Upper lobe of left lung (tissue), 6 donors: Measurements from ENCODE around the gene PISD. TPM values are rescaled to one million over a fixed set of nuclear protein-coding genes. Genes with fewer than 3 reads are reported as not detected.

Experiments
- ATAC-seq, 2 donors: fragments of 200-7000 bp; cut with Tn5 transposase; one replicate each; pipeline ENCODE4 v1.9.1; 2022; ENCODE audit warnings: mild to moderate bottlenecking in 2 of 2, moderate library complexity in 2 of 2; ENCODE audit not compliant: low FRiP score in 2 of 2
- DNase-seq, 2 donors: peaks; one replicate each; pipeline ENCODE4 v3.0.0-alpha.2; 2019 to 2020
- H3K27ac ChIP-seq, 4 donors: fragments of 200-600 bp; sonication (generic); one replicate each; pipeline ENCODE4 v1.5.1; 2016 to 2019
- H3K27me3 ChIP-seq, 4 donors: fragments of 200-600 bp; sonication (generic); one replicate each; pipeline ENCODE4 v1.5.1; 2017 to 2019
- H3K36me3 ChIP-seq, 4 donors: fragments of 200-600 bp; sonication (generic); one replicate each; pipeline ENCODE4 v1.5.1; 2016 to 2019
- H3K4me1 ChIP-seq, 4 donors: fragments of 200-600 bp; sonication (generic); one replicate each; pipeline ENCODE4 v1.5.1; 2018 to 2019
- H3K4me3 ChIP-seq, 4 donors: fragments of 200-600 bp; sonication (generic); one replicate each; pipeline ENCODE4 v1.5.1; 2017 to 2019; ENCODE audit warnings: mild to moderate bottlenecking in 2 of 4, moderate library complexity in 1 of 4
- H3K9me3 ChIP-seq, 4 donors: fragments of 200-600 bp; sonication (generic); one replicate each; pipeline ENCODE4 v1.5.1; 2018 to 2019
- EP300 ChIP-seq, 4 donors: sonication (generic); formaldehyde crosslinking; IDR thresholded peaks; one replicate each; pipeline ENCODE4 v1.5.1; 2017; ENCODE audit warnings: antibody characterized with exemption in 4 of 4, control low read depth in 2 of 4
- POLR2A ChIP-seq, 4 donors: fragments of 450-650 bp; IDR thresholded peaks; one replicate each; pipeline ENCODE4 v1.5.1; 2016 to 2017; ENCODE audit warnings: antibody characterized with exemption in 4 of 4, mild to moderate bottlenecking in 2 of 4
- POLR2AphosphoS5 ChIP-seq, 2 donors: sonication (generic); formaldehyde crosslinking; IDR thresholded peaks; one replicate each; pipeline ENCODE4 v1.5.1; 2017; ENCODE audit warnings: antibody characterized with exemption in 2 of 2
- WGBS, 2 donors: methylation state at CpG; one replicate each; pipeline ENCODE4 v1.1.5; 2017 to 2018; 5-methylcytosine and 5-hydroxymethylcytosine counted together
- total RNA-seq, 6 donors: library from RNA; depleted of rRNA in 4 of 6; stranded (reverse); fragments of >200 nt in 4 of 6; gene quantifications; one replicate each; pipeline versions ENCODE4 v1.1.0 to v1.2.1, GENCODE V29; 2016 to 2021
- TF ChIP-seq, protein P1 (sequence below), 6 experiments: fragments of 450-650 bp in 4 of 6; fragments of 200-600 bp in 2 of 6; sonication (generic) in 2 of 6; IDR thresholded peaks; one replicate each; pipeline ENCODE4 v1.5.1; 2016 to 2019; ENCODE audit warnings: antibody characterized with exemption in 6 of 6
- donor health status: DM: no; HTN: no; CAD: no; lungs with moderate emphysema.
- donor health status: DM: no; HTN: yes; CAD: no; lungs with severe emphysema.

Gene PISD
- total RNA-seq, 6 donors from 2014 or later = 18.4 to 81.8 (median 53.9) TPM

DNA sequence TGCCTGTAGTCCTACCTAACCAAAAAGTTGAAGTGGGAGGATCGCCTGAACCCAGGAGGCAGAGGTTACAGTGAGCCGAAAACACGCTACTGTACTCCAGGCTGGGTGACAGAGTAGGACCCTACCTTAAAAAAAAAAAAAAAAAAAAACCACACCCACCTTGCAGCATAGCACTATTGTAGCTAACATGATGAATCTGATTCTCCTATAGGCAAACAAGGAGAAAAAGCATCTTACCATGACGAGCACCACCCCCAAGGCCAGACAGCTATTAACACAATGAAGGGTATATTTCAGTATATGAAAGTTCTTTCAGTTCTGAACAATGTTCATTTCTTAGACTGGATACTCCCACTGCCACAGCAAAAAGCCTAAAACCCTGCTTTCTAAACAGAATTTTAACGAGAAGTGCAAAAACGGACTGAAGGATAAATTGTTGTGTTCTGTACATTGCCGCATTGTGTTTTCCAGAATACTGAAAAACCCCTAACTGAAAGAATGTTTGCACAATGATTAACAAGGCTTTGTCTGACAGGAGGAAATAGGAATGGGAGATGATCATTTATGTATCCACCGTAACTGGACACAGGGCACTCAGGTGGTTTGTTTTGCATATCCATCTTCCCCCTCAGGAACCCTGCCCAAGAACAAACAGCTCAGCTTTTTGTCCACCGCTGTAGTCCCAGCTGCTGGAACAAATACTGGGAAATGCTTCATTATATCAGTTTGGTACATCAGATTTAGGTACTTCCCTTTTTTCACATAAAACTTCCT lies 8.9 kb downstream of the PISD start:
- Histone ChIP-seq H3K27ac (no peak overlapping the region), H3K27me3 (no peaks in the 10 kb centered on the region), H3K36me3 (peaks cover 0 to 14% (median 5%) of the 10 kb centered on the region in 4 donors), H3K4me3 (no peak overlapping the region), H3K9me3 (no peaks in the 10 kb centered on the region), H3K4me1 (peaks cover 4 to 21% (median 8%) of the 10 kb centered on the region in 4 donors)
- TF ChIP-seq POLR2A (IDR thresholded peaks at IDR 0.05) (no peak), EP300 (IDR thresholded peaks at IDR 0.05) (no peak), POLR2AphosphoS5 (IDR thresholded peaks at IDR 0.05) (no peak)
- TF ChIP-seq, protein P1, sequence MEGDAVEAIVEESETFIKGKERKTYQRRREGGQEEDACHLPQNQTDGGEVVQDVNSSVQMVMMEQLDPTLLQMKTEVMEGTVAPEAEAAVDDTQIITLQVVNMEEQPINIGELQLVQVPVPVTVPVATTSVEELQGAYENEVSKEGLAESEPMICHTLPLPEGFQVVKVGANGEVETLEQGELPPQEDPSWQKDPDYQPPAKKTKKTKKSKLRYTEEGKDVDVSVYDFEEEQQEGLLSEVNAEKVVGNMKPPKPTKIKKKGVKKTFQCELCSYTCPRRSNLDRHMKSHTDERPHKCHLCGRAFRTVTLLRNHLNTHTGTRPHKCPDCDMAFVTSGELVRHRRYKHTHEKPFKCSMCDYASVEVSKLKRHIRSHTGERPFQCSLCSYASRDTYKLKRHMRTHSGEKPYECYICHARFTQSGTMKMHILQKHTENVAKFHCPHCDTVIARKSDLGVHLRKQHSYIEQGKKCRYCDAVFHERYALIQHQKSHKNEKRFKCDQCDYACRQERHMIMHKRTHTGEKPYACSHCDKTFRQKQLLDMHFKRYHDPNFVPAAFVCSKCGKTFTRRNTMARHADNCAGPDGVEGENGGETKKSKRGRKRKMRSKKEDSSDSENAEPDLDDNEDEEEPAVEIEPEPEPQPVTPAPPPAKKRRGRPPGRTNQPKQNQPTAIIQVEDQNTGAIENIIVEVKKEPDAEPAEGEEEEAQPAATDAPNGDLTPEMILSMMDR (IDR thresholded peaks at IDR 0.05) = no peak
- no peak for ATAC-seq
- no peak for DNase-seq
- WGBS, 2 donors = 75 to 78% methylated on average over 9 of the region's 9 CpGs

DNA sequence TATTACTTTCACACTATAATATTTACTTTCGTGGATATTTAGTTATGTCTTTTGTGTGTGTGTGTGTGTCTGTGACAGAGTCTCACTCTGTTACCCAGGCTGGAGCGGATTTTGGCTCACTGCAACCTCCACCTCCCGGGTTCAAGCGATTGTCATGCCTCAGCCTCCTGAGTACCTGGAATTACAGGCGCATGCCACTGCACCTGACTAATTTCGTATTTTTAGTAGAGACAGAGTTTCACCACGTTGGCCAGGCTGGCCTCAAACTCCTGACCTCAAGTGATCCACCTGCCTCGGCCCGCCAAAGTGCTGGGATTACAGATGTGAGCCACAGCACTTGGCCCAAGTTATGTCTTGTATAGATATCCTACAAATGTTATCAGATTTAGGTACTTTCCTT lies 9.9 kb downstream of the PISD start:
- Histone ChIP-seq H3K4me1 (peaks cover 4 to 21% (median 8%) of the 10 kb centered on the region in 4 donors), H3K27ac (no peak overlapping the region)
- 82 to 93% methylated on average over 9 of the region's 9 CpGs for WGBS, 2 donors

DNA sequence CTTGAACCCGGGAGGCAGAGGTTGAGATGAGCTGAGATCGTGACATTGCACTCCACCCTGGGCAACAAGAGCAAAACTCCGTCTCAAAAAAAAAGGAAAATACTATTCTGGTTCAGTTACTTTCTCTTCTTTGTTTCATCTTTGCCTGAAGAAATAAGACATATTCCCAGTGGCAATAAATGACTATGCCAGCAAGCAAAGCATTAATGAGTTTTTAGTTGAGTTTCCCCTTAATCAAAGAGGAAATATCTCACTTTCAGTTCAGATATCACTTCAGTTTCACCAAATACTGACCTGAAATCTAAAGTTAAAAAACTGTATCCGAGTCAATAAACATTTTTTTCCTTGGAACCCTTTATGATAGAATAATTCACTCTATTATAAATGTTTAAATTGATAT lies 10.4 kb downstream of the PISD start:
- Histone ChIP-seq H3K27me3 (no peaks in the 10 kb centered on the region), H3K4me3 (no peak overlapping the region), H3K27ac (no peak overlapping the region), H3K36me3 (peaks cover 0 to 28% (median 10%) of the 10 kb centered on the region in 4 donors), H3K9me3 (no peaks in the 10 kb centered on the region), H3K4me1 (peaks cover 4 to 21% (median 10%) of the 10 kb centered on the region in 4 donors)
- TF ChIP-seq, protein P1 (IDR thresholded peaks at IDR 0.05) = no peak
- ATAC-seq (no peak), DNase-seq (no peak)
- WGBS, 2 donors = 74 to 87% methylated on average over 4 of the region's 4 CpGs

More for the DNA sequence above, 9.9 kb downstream of the PISD start:
- ATAC-seq = no peak
- DNase-seq = no peak
- no peaks in the 10 kb centered on the region for H3K27me3 ChIP-seq
- no peak overlapping the region for H3K4me3 ChIP-seq
- H3K36me3 ChIP-seq = peaks cover 0 to 24% (median 9%) of the 10 kb centered on the region in 4 donors
- TF ChIP-seq POLR2AphosphoS5 (IDR thresholded peaks at IDR 0.05) (no peak), EP300 (IDR thresholded peaks at IDR 0.05) (no peak), POLR2A (IDR thresholded peaks at IDR 0.05) (no peak)
- TF ChIP-seq, protein P1 (IDR thresholded peaks at IDR 0.05) = no peak
- no peaks in the 10 kb centered on the region for H3K9me3 ChIP-seq

DNA sequence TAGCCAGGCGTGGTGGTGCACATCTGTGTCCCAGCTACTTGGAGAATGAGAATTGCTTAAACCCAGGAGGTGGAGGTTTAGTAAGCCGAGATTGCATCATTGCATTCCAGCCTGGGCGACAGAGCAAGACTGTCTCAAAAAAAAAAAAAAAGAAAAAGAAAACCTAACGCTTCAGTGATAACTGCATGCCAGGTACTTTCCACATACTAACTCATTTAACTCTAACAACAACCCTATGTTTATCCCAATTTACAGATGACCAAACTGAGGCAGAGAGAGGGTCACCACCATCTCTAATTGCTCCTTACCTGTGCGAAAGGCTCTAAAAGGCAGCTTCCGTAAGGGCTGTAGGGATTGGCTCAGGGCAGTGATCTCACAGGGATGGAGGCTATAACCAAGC lies 11.6 kb downstream of the PISD start:
- peak in 1 of 2 donors; percentile 71 for ATAC-seq

More for the DNA sequence above, 11.6 kb downstream of the PISD start:
- Histone ChIP-seq H3K36me3 (peaks cover 0 to 36% (median 10%) of the 10 kb centered on the region in 4 donors), H3K27me3 (no peaks in the 10 kb centered on the region), H3K4me1 (peaks cover 4 to 21% (median 13%) of the 10 kb centered on the region in 4 donors), H3K27ac (no peak overlapping the region), H3K4me3 (no peak overlapping the region), H3K9me3 (no peaks in the 10 kb centered on the region)
- TF ChIP-seq POLR2A (IDR thresholded peaks at IDR 0.05) (no peak), POLR2AphosphoS5 (IDR thresholded peaks at IDR 0.05) (no peak), EP300 (IDR thresholded peaks at IDR 0.05) (no peak)
- TF ChIP-seq, protein P1 (IDR thresholded peaks at IDR 0.05) = no peak
- 48 to 68% methylated on average over 6 of the region's 6 CpGs for WGBS, 2 donors
- peak in 1 of 2 donors; percentile 63 for DNase-seq
